NCI-H226 (cell line): Measurements from ENCODE around the gene GALNT4.

Experiments
- DNase-seq: peaks from one replicate; pipeline ENCODE4 v3.0.0-alpha.2; 2015

Gene GALNT4

GRCh38 chr12:89524541-89525304 lies at the start of gene GALNT4:
Gene GALNT4 (minus strand): TSS chr12:89524796. CDS start chr12:89524549, 247 bp downstream.
- peak; percentile 78 for DNase-seq

GRCh38 chr12:89573051-89573810 lies 48.6 kb upstream of the GALNT4 start:
- no peak for DNase-seq

DNA sequence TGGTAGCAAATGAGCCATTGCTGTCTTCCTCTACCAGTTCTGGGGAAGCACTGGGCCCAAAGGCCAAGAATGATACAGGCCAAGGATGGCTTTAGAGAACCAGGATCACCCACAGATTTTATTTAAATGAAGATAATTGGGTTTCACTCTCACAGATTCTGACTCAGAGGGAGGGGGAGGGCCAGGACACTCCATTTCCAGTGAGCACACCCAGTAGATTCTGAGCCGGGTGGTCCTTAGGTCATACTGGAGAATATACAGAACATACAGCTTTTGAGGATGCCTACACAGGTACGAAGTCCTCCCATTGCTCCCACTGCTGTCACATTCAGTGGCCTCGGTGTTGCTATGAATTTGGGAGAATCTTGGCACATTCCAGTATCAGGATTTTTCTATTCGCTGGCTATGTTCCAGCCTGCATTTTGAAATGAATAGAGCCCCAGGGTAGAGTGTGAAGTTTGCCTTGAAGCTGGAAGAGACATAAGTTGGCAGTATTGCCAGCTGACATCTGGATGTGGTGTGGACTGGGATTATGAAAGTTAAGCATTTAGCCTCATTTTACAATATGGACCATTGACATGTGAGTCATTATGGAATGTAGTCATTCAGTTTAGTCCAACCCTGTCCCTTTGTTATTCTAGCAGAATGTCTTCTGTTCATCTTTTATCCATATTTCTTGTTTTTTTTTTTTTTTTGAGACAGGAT lies 47.0 kb upstream of the GALNT4 start:
- no peak for DNase-seq

- DNase-seq = no peak
Observed at GRCh38 chr12:89568484-89568883, 43.9 kb upstream of the GALNT4 start.

DNA sequence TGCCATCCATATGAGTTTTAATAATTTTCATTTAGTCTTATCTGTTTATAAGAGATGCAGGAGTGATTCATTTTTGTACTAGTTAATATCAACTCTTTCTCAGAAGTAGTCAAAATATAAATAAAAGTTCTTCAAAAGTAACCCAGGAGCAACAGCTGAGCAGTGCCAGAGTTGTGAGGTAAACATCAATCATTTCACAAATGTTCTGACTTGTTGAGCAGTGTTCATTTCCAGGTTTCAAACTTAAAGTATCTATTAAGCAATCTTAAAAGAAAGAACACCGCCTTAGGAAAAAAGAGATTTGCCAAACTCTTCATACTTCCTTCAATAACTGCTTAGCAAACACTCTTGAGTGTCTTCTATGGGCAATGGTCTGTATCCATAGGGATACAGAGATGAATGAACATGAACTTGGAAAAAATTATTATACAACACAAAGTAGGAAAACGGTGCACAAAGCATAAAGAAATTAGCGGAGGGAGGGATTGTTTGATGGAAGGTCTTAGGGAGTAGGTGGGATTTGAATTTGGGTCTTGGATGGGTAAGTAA lies 43.2 kb upstream of the GALNT4 start:
- DNase-seq = no peak

- peak; percentile 70 for DNase-seq
Observed at GRCh38 chr12:89566615-89567014, 42.0 kb upstream of the GALNT4 start.

GRCh38 chr12:89565002-89565401 lies 40.4 kb upstream of the GALNT4 start:
- DNase-seq = no peak

- no peak for DNase-seq
Observed at GRCh38 chr12:89559753-89560152, 35.2 kb upstream of the GALNT4 start.

- no peak for DNase-seq
Observed at GRCh38 chr12:89556976-89557375, 32.4 kb upstream of the GALNT4 start.

DNA sequence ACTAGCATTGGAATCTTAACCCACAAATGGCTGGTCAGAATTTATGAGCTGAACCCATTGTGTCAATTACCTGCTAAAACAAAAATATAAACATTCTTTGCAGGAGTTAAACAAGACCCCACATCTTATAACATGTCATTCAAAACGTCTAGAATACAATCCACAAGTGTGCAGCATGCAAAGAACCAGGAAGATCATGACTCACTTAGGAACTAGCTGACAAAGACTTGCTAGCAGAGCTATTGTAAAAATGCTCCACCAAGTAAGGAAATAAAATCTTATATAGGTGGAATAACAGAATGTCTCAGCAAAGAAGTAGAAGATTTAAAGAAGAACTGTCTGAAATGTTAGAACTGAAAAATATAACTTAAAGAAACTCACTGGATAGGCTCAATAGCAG lies 27.8 kb upstream of the GALNT4 start:
- DNase-seq = peak; percentile 6

GRCh38 chr12:89551747-89552146 lies 27.2 kb upstream of the GALNT4 start:
- DNase-seq = no peak

GRCh38 chr12:89547101-89547500 lies 22.5 kb upstream of the GALNT4 start:
- no peak for DNase-seq

GRCh38 chr12:89546151-89546550 lies 21.6 kb upstream of the GALNT4 start:
- no peak for DNase-seq

- no peak for DNase-seq
Observed at GRCh38 chr12:89544681-89545184, 20.1 kb upstream of the GALNT4 start.

DNA sequence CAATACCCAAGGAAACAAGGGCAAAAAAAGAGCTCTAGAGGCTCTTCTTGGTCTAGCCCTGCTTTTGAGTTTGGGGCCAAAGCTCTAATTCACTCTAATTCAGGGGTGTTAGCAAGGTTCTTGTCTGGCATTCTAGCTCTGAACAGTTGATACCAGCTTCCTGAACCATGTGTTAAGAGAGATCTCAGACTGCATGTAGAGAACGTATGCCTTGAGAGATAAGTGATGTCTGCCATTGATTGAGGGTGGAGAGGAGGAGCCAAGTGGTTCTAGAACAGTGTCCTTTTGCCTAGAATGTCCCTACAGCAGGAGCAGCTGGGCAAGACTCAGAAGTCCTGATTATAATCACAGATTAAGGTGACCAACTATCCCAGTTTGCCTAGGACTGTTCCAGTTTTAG lies 19.4 kb upstream of the GALNT4 start:
- no peak for DNase-seq

DNA sequence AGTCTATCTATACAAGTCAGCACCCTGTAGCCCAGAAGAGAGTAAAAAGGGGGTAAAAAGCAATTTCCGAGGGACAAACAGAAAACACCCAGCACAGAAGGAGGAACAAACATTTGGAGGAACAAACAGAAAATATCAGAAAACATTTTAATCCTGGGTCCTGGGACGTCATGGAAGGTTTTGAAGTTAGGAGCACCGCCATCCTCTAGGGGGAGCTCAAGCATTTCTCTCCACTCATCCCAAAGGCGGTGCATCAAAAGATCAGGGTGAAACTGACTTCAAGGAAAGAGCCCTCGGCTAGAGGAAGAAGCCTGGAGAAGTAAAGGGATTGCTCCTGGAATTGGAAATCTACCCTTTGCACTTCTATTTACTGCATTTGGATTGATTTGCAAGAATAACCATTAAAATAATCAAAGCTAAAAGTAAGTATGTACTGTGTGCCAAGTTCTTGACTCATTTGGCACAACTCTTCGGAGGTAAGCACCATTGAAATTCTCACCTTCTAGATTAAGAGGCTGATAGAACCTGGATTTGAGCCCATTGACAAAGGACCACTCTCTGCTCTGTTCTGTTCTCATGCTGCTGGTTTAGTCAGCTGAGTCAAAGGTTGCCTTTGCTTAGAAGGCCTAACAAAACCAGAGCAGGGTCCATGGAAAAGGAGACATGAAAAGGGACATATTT lies 18.5 kb upstream of the GALNT4 start:
- DNase-seq = peak; percentile 64

DNA sequence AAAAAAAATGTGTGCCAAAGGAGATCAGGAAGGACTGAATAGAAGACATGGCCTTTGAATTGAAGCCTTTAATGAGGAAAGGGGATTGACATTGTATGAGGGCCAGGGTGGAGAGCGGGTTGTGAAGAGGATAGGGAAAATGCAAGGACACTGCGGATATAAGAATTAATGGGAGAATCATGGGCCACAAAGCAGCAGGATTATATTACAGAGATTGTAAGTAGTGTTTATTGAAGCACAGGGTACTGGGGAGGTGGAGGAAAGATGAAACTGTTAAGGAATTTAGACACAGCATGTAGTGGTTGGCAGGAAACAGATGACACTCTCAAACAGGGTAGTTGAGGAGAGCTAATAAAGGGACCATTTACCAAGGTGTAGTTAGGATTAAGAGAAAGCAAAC lies 17.6 kb upstream of the GALNT4 start:
- DNase-seq = no peak

GRCh38 chr12:89540586-89540985 lies 16.0 kb upstream of the GALNT4 start:
- no peak for DNase-seq

DNA sequence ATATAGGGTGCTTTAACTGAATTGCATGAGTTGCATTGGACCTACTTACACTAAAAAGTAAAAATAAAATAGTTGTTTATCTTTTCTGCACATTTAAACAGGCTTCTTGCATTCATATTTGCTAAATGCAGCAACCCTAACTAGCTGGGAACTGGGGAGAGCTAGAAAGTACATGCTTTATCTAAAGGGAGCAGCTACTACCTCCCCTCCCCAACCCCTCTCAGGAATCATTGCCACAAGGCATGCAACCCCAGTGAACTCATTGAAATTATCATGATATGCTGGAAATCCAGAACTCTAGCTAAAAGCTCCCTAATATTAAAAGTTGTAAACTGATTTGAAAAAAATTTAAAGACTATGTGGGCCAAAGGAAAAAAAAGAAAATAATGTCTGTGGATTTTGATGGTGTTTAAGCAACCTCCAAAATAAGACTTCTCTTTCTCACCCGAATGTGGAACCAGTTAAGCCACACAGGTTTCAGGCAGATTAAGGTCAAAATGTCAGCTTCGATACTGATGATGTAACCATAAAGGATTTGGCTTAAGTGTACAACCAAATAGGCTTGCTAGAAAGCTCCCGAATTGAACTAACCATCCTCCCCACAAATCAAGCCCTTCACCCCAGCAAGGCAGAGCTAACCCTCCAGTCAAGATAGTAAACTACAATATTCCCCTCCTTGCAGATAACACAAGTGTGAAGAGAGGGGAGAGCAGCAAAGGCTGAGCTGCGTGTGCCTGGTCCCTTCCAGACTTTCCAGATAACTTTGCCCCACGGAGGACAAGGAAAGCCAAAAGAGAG lies 15.0 kb upstream of the GALNT4 start:
- DNase-seq = no peak

DNA sequence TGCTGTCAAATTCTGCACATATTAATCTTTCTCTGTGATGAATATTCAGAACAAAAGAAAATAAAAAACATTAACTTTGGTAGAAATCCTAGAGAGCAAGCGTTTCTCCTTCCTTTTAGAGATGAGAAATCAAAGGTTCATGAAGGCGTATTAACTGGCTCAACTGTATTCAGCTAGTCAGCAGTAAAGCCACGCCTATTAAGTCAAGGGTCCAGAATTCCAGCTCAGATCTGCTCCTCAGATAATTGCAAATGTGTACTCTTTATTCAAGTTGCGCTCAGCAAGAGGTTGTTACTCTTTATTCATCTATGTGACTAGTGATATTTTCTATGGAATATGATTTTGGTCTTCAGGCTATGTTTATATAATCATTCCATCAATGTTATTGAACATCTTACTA lies 14.3 kb upstream of the GALNT4 start:
- no peak for DNase-seq

GRCh38 chr12:89537389-89537788 lies 12.8 kb upstream of the GALNT4 start:
- DNase-seq = no peak

DNA sequence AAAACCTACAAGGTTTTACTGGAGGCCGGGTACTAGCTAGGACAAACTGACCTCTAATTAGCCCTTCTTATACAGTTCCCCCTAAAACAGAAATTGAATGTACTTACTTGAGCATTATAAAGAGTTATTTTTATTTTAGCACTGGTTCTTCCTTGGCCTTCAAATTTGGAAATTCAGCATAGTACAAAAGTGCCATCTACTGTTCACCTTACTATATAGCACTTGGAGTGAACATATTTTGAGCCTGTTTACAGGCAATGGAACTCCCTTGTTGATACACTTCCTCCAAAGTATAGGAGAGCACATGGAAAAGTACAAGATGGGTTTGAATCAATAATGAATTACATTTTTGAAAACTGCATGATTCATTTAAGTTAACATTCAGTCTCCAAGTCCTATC lies 5.1 kb upstream of the GALNT4 start:
- DNase-seq = no peak
